K562 (cell line): ENCODE data around the gene COL15A1. TPM values are rescaled to one million over a fixed set of nuclear protein-coding genes. Genes with fewer than 3 reads are reported as not detected.
A peak's percentile ranks its signal among the peaks of the same experiment; 100 is the strongest.

Experiments
- DACH1 ChIP-seq: fragments of 450-650 bp; IDR thresholded peaks from 2 replicates; pipeline ENCODE4 v1.6.1; 2018; ENCODE audit not compliant: partially characterized antibody
- E2F6 ChIP-seq, 2 experiments: IDR thresholded peaks; 2 replicates each; pipeline ENCODE4 v1.6.1; 2011; ENCODE audit warnings: borderline replicate concordance in 1 of 2, control low read depth in 1 of 2, low read depth in 1 of 2, low read length in 1 of 2, mild to moderate bottlenecking in 1 of 2, mixed read lengths in 1 of 2, moderate library complexity in 1 of 2; ENCODE audit not compliant: insufficient read depth in 1 of 2, insufficient read length in 1 of 2, poor library complexity in 1 of 2, severe bottlenecking in 1 of 2; ENCODE audit errors: extremely low read depth in 1 of 2
- EGR1 ChIP-seq: fragments of 450-650 bp; conservative IDR thresholded peaks from 2 replicates; pipeline ENCODE4 v1.6.1; 2017; ENCODE audit warnings: mild to moderate bottlenecking
- FOS ChIP-seq: IDR thresholded peaks from 3 replicates; pipeline ENCODE4 v1.6.1; 2011; ENCODE audit not compliant: insufficient read length; ENCODE audit errors: extremely low read depth
- FUS ChIP-seq: fragments of 200-400 bp; formaldehyde crosslinking; optimal IDR thresholded peaks from 2 replicates; pipeline ENCODE3; 2017; ENCODE audit warnings: low read depth, low read length
- GATA2 ChIP-seq: sonication (generic); formaldehyde crosslinking; IDR thresholded peaks from 2 replicates; pipeline ENCODE4 v1.4.0; 2020; ENCODE audit warnings: mild to moderate bottlenecking, missing genetic modification reagents
- IRF1 ChIP-seq: sonication (generic); formaldehyde crosslinking; IDR thresholded peaks from 2 replicates; pipeline ENCODE4 v1.8.0; 2022; ENCODE audit warnings: missing genetic modification reagents, mild to moderate bottlenecking, borderline replicate concordance
- MCM7 ChIP-seq, 2 experiments: fragments of 450-650 bp; IDR thresholded peaks; 2 replicates each; pipeline ENCODE4 v1.6.1; 2016 to 2018
- POLR2G ChIP-seq: fragments of 200-400 bp; formaldehyde crosslinking; IDR thresholded peaks from 2 replicates; pipeline ENCODE4 v1.6.1; 2017; ENCODE audit warnings: low read depth, mild to moderate bottlenecking, antibody characterized with exemption, low read length, moderate library complexity
- POLR3A ChIP-seq: IDR thresholded peaks from 2 replicates; pipeline ENCODE4 v1.6.1; 2011; ENCODE audit warnings: borderline replicate concordance, mild to moderate bottlenecking, moderate library complexity; ENCODE audit not compliant: insufficient read length, insufficient read depth; ENCODE audit errors: extremely low read depth
- RBM15 ChIP-seq: fragments of 200-400 bp; formaldehyde crosslinking; IDR thresholded peaks from 2 replicates; pipeline ENCODE4 v1.6.1; 2018; ENCODE audit warnings: mild to moderate bottlenecking, low read length, moderate library complexity; ENCODE audit not compliant: insufficient read depth
- SMARCA4 ChIP-seq: fragments of 450-650 bp; IDR thresholded peaks from 2 replicates; pipeline ENCODE4 v1.6.1; 2016
- TEAD1 ChIP-seq, 2 experiments: fragments of 450-650 bp in 1 of 2; sonication (generic) in 1 of 2; formaldehyde crosslinking; IDR thresholded peaks; 2 replicates each; pipeline versions ENCODE4 v1.4.0 to v1.8.0; 2020 to 2022; ENCODE audit warnings: mild to moderate bottlenecking in 2 of 2, missing genetic modification reagents in 1 of 2
- TRIM25 ChIP-seq: fragments of 450-650 bp; IDR thresholded peaks from 2 replicates; pipeline ENCODE4 v1.7.0; 2016; ENCODE audit warnings: borderline replicate concordance
- USF2 ChIP-seq: sonication (generic); formaldehyde crosslinking; IDR thresholded peaks from 2 replicates; pipeline ENCODE4 v1.5.0; 2020; ENCODE audit warnings: missing genetic modification reagents
- XRCC3 ChIP-seq: fragments of 450-650 bp; IDR thresholded peaks from 2 replicates; pipeline ENCODE4 v1.6.1; 2017; ENCODE audit warnings: mild to moderate bottlenecking, moderate library complexity
- XRCC4 ChIP-seq: IDR thresholded peaks from one replicate; pipeline ENCODE4 v1.6.1; 2011; ENCODE audit not compliant: insufficient read depth, insufficient read length; ENCODE audit errors: extremely low read depth
- XRCC5 ChIP-seq: fragments of 200-400 bp; formaldehyde crosslinking; IDR thresholded peaks from 2 replicates; pipeline ENCODE4 v1.6.1; 2017; ENCODE audit warnings: low read depth, mild to moderate bottlenecking, low read length
- ZNF133 ChIP-seq: fragments of 250-450 bp; sonication (Bioruptor Pico); IDR thresholded peaks from 2 replicates; pipeline ENCODE4 v1.4.0; 2020; ENCODE audit warnings: mild to moderate bottlenecking
- ZNF512 ChIP-seq: IDR thresholded peaks from 2 replicates; pipeline ENCODE4 v1.6.1; 2016; ENCODE audit warnings: missing genetic modification characterization, missing compliant biosample characterization
- ZNF766 ChIP-seq: fragments of 200-800 bp; sonication (Bioruptor generic); conservative IDR thresholded peaks from 2 replicates; pipeline ENCODE4 v1.6.1; 2016; ENCODE audit warnings: missing genetic modification characterization, missing compliant biosample characterization
- polyA plus RNA-seq, 8 experiments: library from polyadenylated mRNA; depleted of rRNA in 4 of 8; stranded (reverse) in 5 of 8; unstranded in 3 of 8; fragments of >200 nt; fragmentation: Nextera tagmentation in 2 of 8; fragmentation: Illumina TruSeq in 1 of 8; extraction: Ambion mirVana in 2 of 8; extraction: Trizol in 1 of 8; gene quantifications; 2 replicates each; pipeline versions ENCODE4 v1.2.1 to v1.2.3, GENCODE V29; 2011 to 2014; ENCODE audit warnings: inconsistent platforms in 1 of 8, missing spikeins in 1 of 8
- total RNA-seq, 7 experiments: library from RNA; depleted of rRNA in 6 of 7; stranded (reverse); fragments of >200 nt in 6 of 7; fragmentation: Illumina TruSeq in 2 of 7; extraction: Trizol in 2 of 7; gene quantifications; 2 replicates each; pipeline versions ENCODE4 v1.2.1 to v1.2.3, GENCODE V29; 2011 to 2021; ENCODE audit warnings: low replicate concordance in 1 of 7

COL15A1 gene
- total and polyA plus RNA-seq, 9 of the 15 experiments (the other 6 are each of a cell fraction or from before 2014, with no cell fraction given): 0.46 to 5.1 (median 2.6) TPM

GRCh38 chr9:99058964-99059921 is 115.5 kb downstream of the COL15A1 start (continued):
- peak in 1 of 2 experiments; percentile 30 for TF ChIP-seq E2F6 (IDR thresholded peaks at IDR 0.05; ENCODE audit: borderline replicate concordance in 1 of 2, extremely low read depth in 1 of 2, insufficient read depth in 1 of 2, insufficient read length in 1 of 2, low read depth in 1 of 2, low read length in 1 of 2, poor library complexity in 1 of 2, severe bottlenecking in 1 of 2)
- TF ChIP-seq XRCC3: no peak
- no peak for TF ChIP-seq POLR3A
- TF ChIP-seq EGR1: 0 out of 2 replicates have a peak, but pooled peaks have one; percentile 16
- TF ChIP-seq POLR2G: no peak
- no peak for TF ChIP-seq RBM15
- TF ChIP-seq GATA2 (CRISPR knock-in tag): no peak
- no peak for TF ChIP-seq USF2 (CRISPR knock-in tag)
- TF ChIP-seq DACH1: no peak
- TF ChIP-seq XRCC4: no peak
- no peak for TF ChIP-seq TRIM25
- TF ChIP-seq MCM7 (IDR thresholded peaks at IDR 0.05): no peak
- no peak for TF ChIP-seq IRF1
- TF ChIP-seq ZNF133: no peak
- no peak for TF ChIP-seq XRCC5
- no peak for TF ChIP-seq FOS
- TF ChIP-seq FUS: no peak
- peak; percentile 46; the same call in 1 of the 2 replicates for TF ChIP-seq SMARCA4
- 0 out of 4 replicates have a peak, but pooled peaks of 1 of the 2 experiments have one; percentile 16 for TF ChIP-seq TEAD1 (CRISPR knock-in tag; IDR thresholded peaks at IDR 0.05)
- no peak for TF ChIP-seq ZNF512 (tag)
- TF ChIP-seq ZNF766: peak; percentile 81; the same call in 1 of the 2 replicates
